Breast epithelium (tissue), 4 donors: Measurements from ENCODE around the gene LDLRAD3. TPM values are rescaled to one million over a fixed set of nuclear protein-coding genes. Genes with fewer than 3 reads are reported as not detected.

ENCODE experiments used
- DNase-seq, 2 donors: peaks; one replicate each; pipeline ENCODE4 v3.0.0-alpha.2; 2019; ENCODE audit warnings: low spot score in 2 of 2
- H3K27ac ChIP-seq, 2 donors: fragments of 200-600 bp; sonication (generic) in 1 of 2; one replicate each; pipeline ENCODE4 v1.5.1; 2016 to 2019; ENCODE audit warnings: mild to moderate bottlenecking in 1 of 2
- H3K27me3 ChIP-seq, 2 donors: fragments of 200-600 bp; sonication (generic) in 1 of 2; one replicate each; pipeline versions ENCODE4 v1.5.1 to v1.6.0; 2017 to 2019; ENCODE audit warnings: control low read depth in 1 of 2, mild to moderate bottlenecking in 1 of 2
- H3K36me3 ChIP-seq: fragments of 200-600 bp; one replicate; pipeline ENCODE4 v1.5.1; 2019
- H3K4me1 ChIP-seq, 2 donors: fragments of 200-600 bp; sonication (generic); one replicate each; pipeline ENCODE4 v1.5.1; 2016 to 2019; ENCODE audit warnings: control low read depth in 1 of 2
- H3K4me3 ChIP-seq, 3 donors: fragments of 200-600 bp; sonication (generic); 1 replicate in 2 of 3; 2 replicates in 1 of 3; pipeline ENCODE4 v1.5.1; 2016 to 2019; ENCODE audit warnings: mild to moderate bottlenecking in 3 of 3, moderate library complexity in 2 of 3
- H3K9me3 ChIP-seq, 2 donors: fragments of 200-600 bp; sonication (generic) in 1 of 2; one replicate each; pipeline ENCODE4 v1.5.1; 2016 to 2019; ENCODE audit warnings: control low read depth in 1 of 2
- POLR2A ChIP-seq: fragments of 450-650 bp; IDR thresholded peaks from one replicate; pipeline ENCODE4 v1.6.1; 2016; ENCODE audit warnings: antibody characterized with exemption, mild to moderate bottlenecking, moderate library complexity
- POLR2AphosphoS5 ChIP-seq, 3 donors: sonication (generic); formaldehyde crosslinking; IDR thresholded peaks; one replicate each; pipeline ENCODE4 v1.6.1; 2017; ENCODE audit warnings: antibody characterized with exemption in 3 of 3
- intact Hi-C: fragments of 100-400 bp; cut with DNase I; formaldehyde crosslinking; loops from one replicate; pipeline ENCODE4 v1.15.1; 2023; ENCODE audit warnings: low total_unique reads
- total RNA-seq, 3 donors: library from RNA; depleted of rRNA; stranded (reverse); fragments of >200 nt; gene quantifications; one replicate each; pipeline ENCODE4 v1.1.0, GENCODE V29; 2016
- TF ChIP-seq, protein P1 (sequence below), 3 donors: fragments of 450-650 bp; IDR thresholded peaks; one replicate each; pipeline ENCODE4 v1.5.1; 2016 to 2017; ENCODE audit warnings: antibody characterized with exemption in 3 of 3, mild to moderate bottlenecking in 3 of 3, moderate library complexity in 3 of 3

Gene LDLRAD3
- total RNA-seq, 3 donors from 2014 or later, result 20.3 to 45.4 (median 40.6) TPM

DNA sequence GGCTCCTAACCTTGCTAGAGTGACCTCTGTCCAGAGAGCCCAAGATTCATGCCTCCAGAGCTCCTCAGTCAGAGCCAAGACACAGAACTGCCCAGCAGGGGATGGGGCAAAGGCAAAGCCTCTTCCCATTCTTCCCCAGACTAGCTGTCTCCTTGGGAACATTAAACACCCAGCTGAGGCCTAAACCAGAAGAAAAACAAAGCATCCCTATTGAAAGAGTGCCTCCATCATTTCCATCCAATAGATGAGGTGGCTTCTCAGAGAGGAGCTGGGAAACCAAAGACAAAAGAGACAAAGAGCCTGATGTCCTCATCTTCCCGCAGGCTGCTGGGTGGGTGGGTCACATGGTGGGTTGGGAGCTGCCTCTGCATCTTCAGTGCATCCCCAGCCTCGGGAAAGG, 308.0 kb downstream of the LDLRAD3 start:
- no peaks in the 10 kb centered on the region for H3K27me3 ChIP-seq
- no peaks in the 10 kb centered on the region for H3K36me3 ChIP-seq
- intact Hi-C loops, result no loop called here
- no peaks in the 10 kb centered on the region for H3K4me1 ChIP-seq
- peaks cover 4 to 5% of the 10 kb centered on the region in 2 donors for H3K9me3 ChIP-seq
- DNase-seq, result no peak
- no peak for TF ChIP-seq POLR2AphosphoS5 (IDR thresholded peaks at IDR 0.05)
- no peak overlapping the region for H3K4me3 ChIP-seq
- H3K27ac ChIP-seq, result no peak overlapping the region

DNA sequence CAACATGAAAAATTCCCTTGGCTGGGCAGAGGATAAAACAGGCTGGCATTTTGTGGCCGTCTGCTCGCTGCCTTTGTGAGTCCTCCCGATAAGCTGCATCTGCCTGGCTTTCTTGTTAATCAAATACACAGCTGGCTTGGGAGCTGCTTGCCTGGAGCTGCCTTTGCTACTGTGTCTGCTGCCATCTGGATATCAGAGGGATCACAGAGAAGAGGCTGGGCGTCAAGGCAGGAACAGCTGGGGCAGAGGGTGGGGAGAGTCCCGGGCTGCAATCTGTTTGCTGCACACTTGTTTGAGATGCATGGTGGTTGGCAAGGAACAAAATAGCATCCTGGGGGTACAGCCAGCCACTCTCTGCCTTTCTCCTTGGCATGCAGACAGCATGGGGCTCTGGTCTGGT, 309.4 kb downstream of the LDLRAD3 start:
- TF ChIP-seq, protein P1, sequence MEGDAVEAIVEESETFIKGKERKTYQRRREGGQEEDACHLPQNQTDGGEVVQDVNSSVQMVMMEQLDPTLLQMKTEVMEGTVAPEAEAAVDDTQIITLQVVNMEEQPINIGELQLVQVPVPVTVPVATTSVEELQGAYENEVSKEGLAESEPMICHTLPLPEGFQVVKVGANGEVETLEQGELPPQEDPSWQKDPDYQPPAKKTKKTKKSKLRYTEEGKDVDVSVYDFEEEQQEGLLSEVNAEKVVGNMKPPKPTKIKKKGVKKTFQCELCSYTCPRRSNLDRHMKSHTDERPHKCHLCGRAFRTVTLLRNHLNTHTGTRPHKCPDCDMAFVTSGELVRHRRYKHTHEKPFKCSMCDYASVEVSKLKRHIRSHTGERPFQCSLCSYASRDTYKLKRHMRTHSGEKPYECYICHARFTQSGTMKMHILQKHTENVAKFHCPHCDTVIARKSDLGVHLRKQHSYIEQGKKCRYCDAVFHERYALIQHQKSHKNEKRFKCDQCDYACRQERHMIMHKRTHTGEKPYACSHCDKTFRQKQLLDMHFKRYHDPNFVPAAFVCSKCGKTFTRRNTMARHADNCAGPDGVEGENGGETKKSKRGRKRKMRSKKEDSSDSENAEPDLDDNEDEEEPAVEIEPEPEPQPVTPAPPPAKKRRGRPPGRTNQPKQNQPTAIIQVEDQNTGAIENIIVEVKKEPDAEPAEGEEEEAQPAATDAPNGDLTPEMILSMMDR (IDR thresholded peaks at IDR 0.05), result no peak
- TF ChIP-seq POLR2AphosphoS5 (IDR thresholded peaks at IDR 0.05), result no peak
- TF ChIP-seq POLR2A, result no peak
- no peak overlapping the region for H3K27ac ChIP-seq
- intact Hi-C loops, result no loop called here

DNA sequence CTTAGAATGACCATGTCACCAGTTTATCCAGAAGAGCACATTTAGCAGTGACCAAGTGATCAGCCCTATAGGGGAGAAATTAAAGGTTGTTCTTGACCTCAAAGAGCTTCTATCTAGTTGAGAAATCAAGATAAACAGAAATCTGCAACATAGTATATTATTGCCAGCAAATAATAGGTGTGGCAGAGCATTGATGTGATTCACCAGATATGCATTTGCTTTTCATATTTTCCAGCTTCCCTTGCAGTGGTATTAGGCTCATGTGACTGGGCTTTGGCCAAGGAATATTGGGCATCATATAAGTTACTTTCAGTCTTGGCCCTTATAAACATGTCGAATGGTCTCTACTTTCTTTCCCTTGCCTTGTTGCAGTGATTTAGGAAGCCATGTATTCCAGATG, 310.9 kb downstream of the LDLRAD3 start:
- no peak overlapping the region for H3K27ac ChIP-seq
- H3K4me3 ChIP-seq, result no peak overlapping the region
- H3K9me3 ChIP-seq, result peaks cover 4 to 5% of the 10 kb centered on the region in 2 donors
- no peaks in the 10 kb centered on the region for H3K4me1 ChIP-seq
- no peaks in the 10 kb centered on the region for H3K36me3 ChIP-seq
- intact Hi-C loops, result no loop called here
- H3K27me3 ChIP-seq, result no peaks in the 10 kb centered on the region
- no peak for DNase-seq
- TF ChIP-seq, protein P1 (IDR thresholded peaks at IDR 0.05), result no peak
- TF ChIP-seq POLR2A (no peak), POLR2AphosphoS5 (IDR thresholded peaks at IDR 0.05) (no peak)

More for the DNA sequence above, 309.4 kb downstream of the LDLRAD3 start:
- Histone ChIP-seq H3K36me3 (no peaks in the 10 kb centered on the region), H3K27me3 (no peaks in the 10 kb centered on the region), H3K4me1 (no peaks in the 10 kb centered on the region), H3K4me3 (no peak overlapping the region), H3K9me3 (peaks cover 4 to 5% of the 10 kb centered on the region in 2 donors)
- DNase-seq, result no peak

DNA sequence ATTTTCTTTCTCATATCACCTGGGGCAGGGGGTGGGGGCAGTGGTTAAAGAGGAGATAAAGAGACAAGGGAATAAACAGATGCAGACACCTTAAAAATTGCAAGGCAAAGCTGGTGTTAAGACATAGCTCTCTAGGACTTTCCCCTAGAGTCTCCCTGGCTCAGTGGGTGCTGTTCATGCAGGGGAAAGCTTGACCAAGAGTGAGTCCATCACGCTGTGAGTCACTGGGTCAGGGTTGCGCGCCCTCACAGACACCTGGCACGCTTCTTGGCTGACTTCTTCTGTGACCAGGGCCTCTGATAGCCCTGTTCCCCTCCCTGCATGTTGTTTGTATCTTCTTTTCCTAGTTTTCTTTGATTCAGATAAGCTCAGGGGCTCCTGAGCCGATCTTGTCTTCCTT, 313.5 kb downstream of the LDLRAD3 start:
- Histone ChIP-seq H3K4me1 (no peaks in the 10 kb centered on the region), H3K27me3 (no peaks in the 10 kb centered on the region), H3K4me3 (no peak overlapping the region), H3K27ac (no peak overlapping the region), H3K9me3 (peaks cover 0 to 4% of the 10 kb centered on the region in 2 donors), H3K36me3 (no peaks in the 10 kb centered on the region)
- intact Hi-C loops, result no loop called here
- DNase-seq, result no peak
- TF ChIP-seq, protein P1 (IDR thresholded peaks at IDR 0.05), result no peak
- TF ChIP-seq POLR2A, result no peak
- TF ChIP-seq POLR2AphosphoS5 (IDR thresholded peaks at IDR 0.05), result no peak

DNA sequence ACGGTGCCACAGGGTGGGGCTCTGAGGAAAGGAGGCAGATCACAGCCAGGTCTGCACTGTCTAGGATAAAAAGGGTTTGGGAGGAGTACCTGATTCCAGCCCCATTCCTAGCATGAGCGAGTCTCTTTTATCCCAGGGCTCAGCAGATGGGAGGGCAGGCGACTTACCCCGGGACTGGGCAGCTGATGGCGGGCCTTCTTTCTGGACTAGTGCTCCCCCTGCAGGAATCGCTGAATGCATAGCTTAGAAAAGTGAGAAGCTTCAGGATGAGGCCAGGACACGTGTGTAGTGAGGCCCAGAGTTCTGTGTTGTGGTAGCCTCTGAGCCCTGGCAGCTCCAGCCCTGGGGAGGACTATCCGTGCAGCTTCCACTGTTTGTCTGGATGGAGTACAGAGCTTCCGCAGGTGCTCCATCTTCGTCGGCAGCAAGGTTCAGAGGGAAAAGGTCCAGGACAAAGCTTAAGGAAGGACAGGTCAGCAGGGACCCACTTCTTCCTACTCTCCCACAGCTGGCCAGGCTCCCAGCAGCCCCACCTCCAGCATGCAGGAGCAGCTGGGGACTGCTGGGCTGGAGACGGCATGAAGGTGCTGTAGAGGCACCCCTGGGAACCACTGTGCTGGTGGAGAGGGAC, 315.0 kb downstream of the LDLRAD3 start:
- H3K4me3 ChIP-seq, result no peak overlapping the region
- TF ChIP-seq POLR2A, result no peak
- no peak for TF ChIP-seq POLR2AphosphoS5 (IDR thresholded peaks at IDR 0.05)
- TF ChIP-seq, protein P1 (IDR thresholded peaks at IDR 0.05), result peak in 2 of 3 donors; percentile 20 to 43
- intact Hi-C loops, result no loop called here
- H3K27ac ChIP-seq, result no peak overlapping the region
- no peaks in the 10 kb centered on the region for H3K27me3 ChIP-seq
- DNase-seq, result no peak
- H3K4me1 ChIP-seq, result no peaks in the 10 kb centered on the region
- no peaks in the 10 kb centered on the region for H3K36me3 ChIP-seq
- peaks cover 0 to 4% of the 10 kb centered on the region in 2 donors for H3K9me3 ChIP-seq
